BJ (cell line): Measurements from ENCODE around the gene CTNNA2. TPM values are rescaled to one million over a fixed set of nuclear protein-coding genes. Genes with fewer than 3 reads are reported as not detected.

ENCODE experiments used
- CTCF ChIA-PET: fragments of 350-600 bp; formaldehyde crosslinking; extraction: SDS; loops from one replicate; lab custom pipeline; 2021; ENCODE audit warnings: antibody characterized with exemption, inconsistent platforms; lab: Yijun Ruan, JAX
- POLR2A ChIA-PET: fragments of 300-600 bp; sonication (Branson Sonifier 250); formaldehyde crosslinking; extraction: SDS; loops from one replicate; lab custom pipeline; 2021; ENCODE audit warnings: antibody characterized with exemption; lab: Charles Lee
- DNase-seq: peaks from one replicate; pipeline ENCODE4 v3.0.0-alpha.2; 2011; ENCODE audit warnings: low read depth
- H3K27me3 ChIP-seq: 2 replicates; pipeline ENCODE4 v1.6.0; 2011; ENCODE audit warnings: low read length; ENCODE audit not compliant: control insufficient read depth, insufficient read depth
- H3K36me3 ChIP-seq: 2 replicates; pipeline ENCODE4 v1.5.1; 2011; ENCODE audit warnings: low read length; ENCODE audit not compliant: control insufficient read depth, insufficient read depth
- H3K4me3 ChIP-seq: 2 replicates; pipeline ENCODE4 v1.5.1; 2011; ENCODE audit warnings: low read depth, mild to moderate bottlenecking, control low read depth, low read length
- CTCF ChIP-seq: IDR thresholded peaks from 2 replicates; pipeline ENCODE4 v1.5.1; 2011; ENCODE audit warnings: low read depth, mild to moderate bottlenecking, control low read depth, inconsistent platforms, low read length, moderate library complexity; ENCODE audit not compliant: insufficient read depth
- polyA plus RNA-seq: library from polyadenylated mRNA; depleted of rRNA; stranded (reverse); fragments of >200 nt; gene quantifications from 2 replicates; pipeline ENCODE4 v1.2.3, GENCODE V29; 2011

The CTNNA2 gene
- polyA plus RNA-seq, 1 experiment: not detected

- ChIA-PET CTCF (interaction anchor here (1.3 kb wide), 1 partner anchor 64 kb away, joined by 3 read pairs; no protein-coding TSS in a partner anchor), POLR2A (no interaction called here)
- Histone ChIP-seq H3K27me3 (no peaks in the 10 kb centered on the region; the same call in 1 of the 2 replicates), H3K4me3 (no peak overlapping the region), H3K36me3 (no peaks in the 10 kb centered on the region)
- DNase-seq: no peak
- TF ChIP-seq CTCF: no peak
These were observed 640.3 kb downstream of the CTNNA2 start for GRCh38 chr2:80153151-80153550.

GRCh38 chr2:80153768-80154167, 640.9 kb downstream of the CTNNA2 start:
- Histone ChIP-seq H3K36me3 (no peaks in the 10 kb centered on the region), H3K27me3 (no peaks in the 10 kb centered on the region; the same call in 1 of the 2 replicates), H3K4me3 (no peak overlapping the region)
- POLR2A ChIA-PET: no interaction called here
- no peak for DNase-seq
- CTCF ChIA-PET: interaction anchor here (1.3 to 1.6 kb wide), 2 partner anchors 9 to 63 kb away, joined by 3 to 5 read pairs; no protein-coding TSS in a partner anchor
- no peak for TF ChIP-seq CTCF

- ChIA-PET POLR2A (no interaction called here), CTCF (interaction anchor here (1.6 kb wide), 1 partner anchor 10 kb away, joined by 5 read pairs; no protein-coding TSS in a partner anchor)
- no peak for DNase-seq
- no peak for TF ChIP-seq CTCF
- no peaks in the 10 kb centered on the region; the same call in 1 of the 2 replicates for H3K27me3 ChIP-seq
- no peak overlapping the region for H3K4me3 ChIP-seq
- H3K36me3 ChIP-seq: no peaks in the 10 kb centered on the region
These were observed 641.5 kb downstream of the CTNNA2 start for GRCh38 chr2:80154231-80154915.

GRCh38 chr2:80164375-80164774, 651.5 kb downstream of the CTNNA2 start:
- Histone ChIP-seq H3K27me3 (no peaks in the 10 kb centered on the region), H3K36me3 (no peaks in the 10 kb centered on the region), H3K4me3 (no peak overlapping the region)
- no peak for TF ChIP-seq CTCF
- DNase-seq: no peak
- CTCF ChIA-PET: interaction anchor here (1.5 kb wide), 1 partner anchor 75 kb away, joined by 3 read pairs; no protein-coding TSS in a partner anchor
- POLR2A ChIA-PET: no interaction called here

- TF ChIP-seq CTCF: no peak
- DNase-seq: no peak
- no peak overlapping the region for H3K4me3 ChIP-seq
- POLR2A ChIA-PET: no interaction called here
- no peaks in the 10 kb centered on the region for H3K36me3 ChIP-seq
- no peaks in the 10 kb centered on the region for H3K27me3 ChIP-seq
- CTCF ChIA-PET: no interaction called here
These were observed 653.8 kb downstream of the CTNNA2 start for GRCh38 chr2:80166483-80167171.
